SHP77 (cell line): ENCODE results near the gene C10orf67.
"Not testable (repeated sequence)": the region's sequence is repeated elsewhere in the genome, so short reads cannot be mapped to it uniquely, and the experiment has no call there.

ENCODE experiments used
- DNase-seq, 2 experiments: peaks; one replicate each; lab custom pipeline; 2025; lab: John Stamatoyannopoulos, UW

The C10orf67 gene

DNA sequence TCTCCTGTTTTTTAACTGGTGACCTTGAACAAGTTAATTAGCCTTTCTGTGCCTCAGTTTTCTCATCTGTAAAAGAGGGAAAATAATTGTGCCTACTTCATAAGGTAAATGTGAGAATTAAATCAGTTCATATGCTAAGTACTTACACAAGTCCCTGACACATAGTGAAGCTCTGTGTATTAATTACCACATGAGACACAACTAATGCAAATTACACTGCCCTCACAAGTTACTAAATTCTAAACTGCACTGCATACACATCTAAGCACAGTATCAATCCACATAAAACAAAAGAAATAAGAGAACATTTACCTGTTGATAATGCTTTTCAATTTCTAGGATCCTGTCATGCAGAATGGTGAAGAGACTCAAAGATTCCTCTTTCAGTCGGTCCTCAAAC, 22.5 kb downstream of the C10orf67 start:
- DNase-seq: no peak

DNA sequence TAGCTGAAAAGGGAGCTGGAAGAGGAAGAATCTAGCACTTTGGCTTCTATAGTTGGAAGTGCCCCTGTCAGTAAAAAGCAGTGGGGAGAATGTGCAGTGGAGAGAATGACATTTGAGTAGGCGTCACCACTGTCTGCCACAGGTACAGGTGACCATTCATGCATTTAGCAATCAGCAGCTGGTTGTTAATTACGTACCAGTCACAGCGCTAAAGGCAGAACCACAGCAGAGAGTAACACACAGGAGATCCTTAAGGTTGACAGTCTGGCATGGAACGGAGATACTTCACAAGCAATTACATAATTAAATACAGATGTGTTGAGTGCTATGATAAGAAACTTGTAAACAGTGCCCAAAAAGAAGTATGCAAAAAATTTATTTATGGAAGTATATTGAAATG, 24.8 kb downstream of the C10orf67 start:
- no peak for DNase-seq

DNA sequence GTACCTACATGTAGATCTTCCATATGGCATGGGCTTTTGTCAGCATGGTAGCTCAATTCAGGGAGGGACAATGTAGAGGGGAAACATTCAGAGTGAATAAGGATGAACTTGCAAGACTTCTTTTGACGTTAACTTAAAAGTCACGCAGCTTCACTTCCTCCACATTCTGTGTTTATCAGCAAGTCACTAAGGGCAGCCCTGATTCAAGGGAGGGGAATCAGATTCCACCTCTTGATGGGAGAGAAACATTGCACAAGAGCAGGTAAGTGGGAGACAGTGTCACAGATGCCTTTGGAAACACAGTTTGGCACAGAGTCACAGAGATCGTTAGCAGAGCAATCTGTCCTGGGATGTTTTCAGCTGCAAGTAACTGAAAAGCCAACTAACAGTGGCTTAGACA, 26.2 kb downstream of the C10orf67 start:
- DNase-seq: no peak

DNA sequence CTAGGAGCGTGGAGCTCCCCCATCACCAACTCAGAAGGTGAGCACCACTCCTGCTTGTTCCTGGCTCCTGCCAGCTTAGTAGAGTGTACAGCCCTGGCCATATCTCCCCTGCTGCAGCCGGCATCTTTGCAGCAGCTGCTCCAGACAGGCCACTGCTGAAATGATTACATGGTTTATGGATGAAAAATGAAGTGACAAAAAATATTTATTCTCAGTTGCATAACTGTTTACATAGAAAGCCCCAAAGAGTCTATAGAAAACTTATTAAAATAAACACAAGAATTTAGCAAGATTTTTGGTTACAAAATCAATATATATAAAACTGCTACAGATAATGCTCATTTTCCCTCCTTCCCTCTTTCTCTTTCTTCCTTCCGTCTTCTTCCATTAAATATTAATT, 27.2 kb downstream of the C10orf67 start:
- no peak for DNase-seq

DNA sequence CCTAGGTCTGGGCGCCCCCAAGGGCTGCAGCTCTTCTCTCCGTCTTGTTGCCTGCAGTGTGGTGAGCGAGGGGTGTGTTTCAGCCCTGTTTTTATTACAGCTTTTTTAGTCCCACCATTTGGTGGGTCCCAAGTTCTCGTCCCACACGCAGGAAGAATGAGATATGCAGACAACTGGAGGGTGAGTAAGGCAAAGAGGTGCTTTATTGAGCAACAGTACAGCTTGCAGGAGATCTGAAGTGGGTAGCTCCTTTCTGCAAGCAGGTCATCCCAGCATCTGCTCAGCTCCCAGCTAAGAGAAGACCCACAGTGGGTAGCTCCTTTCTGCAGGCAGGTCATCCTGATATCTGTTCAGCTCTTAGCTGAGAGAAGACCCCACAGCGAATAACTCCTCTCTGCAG, 28.2 kb downstream of the C10orf67 start:
- no peak for DNase-seq

DNA sequence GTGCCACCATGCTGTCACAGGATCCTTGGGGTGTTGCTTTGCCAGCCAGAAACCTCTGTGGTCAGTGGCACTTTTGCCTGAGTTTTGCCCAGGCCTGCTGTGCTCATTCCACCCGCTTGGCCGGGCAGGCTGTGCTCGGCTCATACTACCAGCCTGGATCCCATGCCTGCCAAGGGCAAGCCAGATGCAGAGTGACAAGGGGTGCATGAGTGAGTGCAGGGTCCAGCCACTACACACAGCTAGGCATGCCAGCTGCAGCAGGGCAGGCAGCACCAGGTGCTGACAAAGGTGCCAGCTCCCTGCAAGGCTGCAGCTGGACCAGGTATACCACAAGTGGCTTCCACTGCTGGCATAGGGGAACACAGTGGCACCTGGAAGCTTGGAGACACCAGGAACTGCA, 28.6 kb downstream of the C10orf67 start:
- no peak for DNase-seq

DNA sequence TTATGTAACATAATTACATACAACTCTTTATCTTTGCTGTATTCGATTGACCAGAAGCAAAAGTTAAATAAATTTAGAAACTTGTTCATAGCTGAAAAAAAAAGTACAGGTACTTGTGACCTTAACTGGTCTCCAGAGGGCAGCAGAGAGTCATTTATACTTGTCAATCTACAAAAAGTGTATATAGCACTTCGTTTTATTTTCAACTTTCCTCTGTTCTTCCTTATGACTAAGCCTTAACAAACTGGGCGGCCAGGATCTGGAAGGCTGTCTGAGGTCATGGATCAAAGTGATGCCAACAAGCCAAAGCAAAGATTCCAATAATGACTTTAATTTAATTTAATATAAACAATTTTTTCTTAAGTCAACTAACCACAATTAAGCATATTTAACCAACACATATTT, 29.8 kb downstream of the C10orf67 start:
- peak in 1 of 2 experiments; percentile 27 for DNase-seq

DNA sequence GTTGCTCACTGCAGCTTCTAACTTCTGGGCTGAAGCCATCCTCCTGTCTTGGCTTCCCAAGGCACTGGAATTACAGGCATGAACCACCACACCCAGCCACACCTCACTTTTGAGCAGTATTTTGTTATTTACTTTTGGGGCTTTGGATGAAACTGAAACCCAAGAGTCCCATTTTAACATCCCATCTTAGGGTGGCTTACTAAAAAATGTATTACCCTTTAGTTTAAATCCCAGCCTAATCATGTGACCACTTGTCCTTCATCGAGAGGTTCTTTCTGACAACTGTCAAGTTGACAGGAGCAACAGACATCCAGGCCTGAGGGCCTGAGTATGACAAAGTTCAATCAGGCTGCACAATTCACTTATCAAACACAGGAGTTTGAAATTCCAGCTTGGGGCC, 33.6 kb downstream of the C10orf67 start:
- no peak for DNase-seq

DNA sequence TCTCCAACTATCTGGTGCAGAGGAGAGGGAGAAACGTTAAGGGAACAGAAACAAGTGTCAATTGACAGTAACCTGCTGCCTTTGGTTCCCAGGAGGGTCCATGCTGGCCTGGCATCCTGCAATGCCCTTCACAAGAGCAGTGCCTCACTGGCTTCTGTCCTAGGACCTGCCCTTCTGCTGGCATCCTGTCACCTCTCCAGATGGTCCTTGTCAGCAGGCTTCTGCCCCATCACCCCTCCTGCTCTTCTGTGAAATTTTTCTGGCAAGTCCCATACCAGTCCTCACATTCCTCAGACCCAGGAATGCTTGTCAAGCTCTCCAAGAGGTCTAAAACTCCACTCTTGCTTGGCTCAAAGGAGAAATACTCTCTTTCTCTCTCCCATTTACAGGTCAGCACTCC, 34.2 kb downstream of the C10orf67 start:
- DNase-seq: no peak

DNA sequence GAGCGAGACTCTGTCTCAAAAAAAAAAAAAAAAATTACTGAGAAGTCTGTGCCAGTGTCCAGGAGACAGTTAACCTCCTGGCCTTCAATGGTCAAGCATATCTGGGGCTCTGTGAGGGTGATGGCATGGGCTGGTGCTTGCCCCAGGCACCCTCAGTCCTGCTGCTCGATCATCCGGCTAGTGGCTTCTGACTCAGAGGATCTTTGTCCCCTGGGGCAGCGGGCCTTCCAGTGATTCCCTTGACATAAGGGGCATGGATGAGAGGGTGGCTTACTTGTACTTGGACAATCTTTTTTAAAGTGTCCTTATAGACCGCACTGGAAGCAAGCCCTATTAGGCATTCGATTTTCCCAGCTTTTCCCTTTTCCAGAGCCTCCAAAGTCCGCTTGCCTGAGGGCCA, 44.6 kb downstream of the C10orf67 start:
- DNase-seq: not testable (repeated sequence)

DNA sequence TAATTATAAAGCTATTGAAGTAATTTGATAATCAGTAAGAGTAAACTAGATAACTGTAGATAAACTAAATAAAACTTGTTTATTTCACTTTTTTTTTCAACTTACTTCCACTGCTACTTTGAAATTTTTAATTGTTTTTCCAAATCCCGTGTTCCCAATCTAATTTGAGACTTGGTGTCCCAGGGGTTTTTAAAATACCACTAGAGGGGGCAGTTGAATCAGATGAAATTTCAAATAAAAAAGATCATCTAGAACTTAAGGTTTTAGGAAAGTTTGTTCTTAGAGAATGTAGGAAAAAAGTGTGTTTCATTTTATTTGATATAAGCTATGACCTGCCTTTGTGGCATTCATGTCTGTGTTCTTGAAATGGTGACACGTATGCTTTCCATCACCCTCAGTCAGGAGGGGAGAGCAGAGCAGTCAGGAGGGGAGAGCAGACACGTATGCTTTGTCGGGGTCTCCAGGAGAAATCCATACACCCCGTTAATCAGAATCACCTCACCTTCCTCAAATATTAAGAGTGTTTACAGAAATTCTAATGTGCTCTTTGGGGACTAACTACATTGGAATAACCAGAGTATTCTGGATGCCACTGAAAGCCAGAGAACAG, 49.9 kb downstream of the C10orf67 start:
- peak in 1 of 2 experiments; percentile 5 for DNase-seq

DNA sequence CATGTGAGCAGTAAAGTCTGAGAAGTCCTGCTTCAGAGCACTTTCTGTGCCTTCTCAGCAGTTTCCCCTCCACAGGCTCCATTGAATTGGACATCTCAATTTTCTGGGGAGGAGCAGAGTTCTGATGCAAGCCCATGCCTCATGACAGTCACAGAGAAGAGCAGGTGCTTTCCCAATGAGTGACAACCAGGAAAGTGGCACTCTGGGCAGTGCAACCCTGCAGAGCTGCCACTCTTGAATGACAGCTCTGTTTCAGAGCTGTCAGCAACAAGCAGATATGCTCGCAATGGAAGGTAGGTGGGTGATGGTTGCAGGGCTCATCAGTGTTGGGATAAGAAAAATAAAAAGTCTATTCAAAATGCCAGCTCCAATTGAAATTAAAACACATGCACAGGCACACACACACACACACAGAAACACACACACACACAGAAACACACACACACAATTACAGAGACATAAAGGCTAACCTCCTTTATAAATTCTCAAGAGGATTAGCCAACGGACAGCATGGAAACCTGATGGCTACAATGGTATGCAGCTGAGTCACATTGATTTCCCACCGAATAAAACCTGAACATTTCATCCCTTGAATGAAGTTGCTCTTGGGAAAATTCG, 50.5 kb downstream of the C10orf67 start:
- no peak for DNase-seq

DNA sequence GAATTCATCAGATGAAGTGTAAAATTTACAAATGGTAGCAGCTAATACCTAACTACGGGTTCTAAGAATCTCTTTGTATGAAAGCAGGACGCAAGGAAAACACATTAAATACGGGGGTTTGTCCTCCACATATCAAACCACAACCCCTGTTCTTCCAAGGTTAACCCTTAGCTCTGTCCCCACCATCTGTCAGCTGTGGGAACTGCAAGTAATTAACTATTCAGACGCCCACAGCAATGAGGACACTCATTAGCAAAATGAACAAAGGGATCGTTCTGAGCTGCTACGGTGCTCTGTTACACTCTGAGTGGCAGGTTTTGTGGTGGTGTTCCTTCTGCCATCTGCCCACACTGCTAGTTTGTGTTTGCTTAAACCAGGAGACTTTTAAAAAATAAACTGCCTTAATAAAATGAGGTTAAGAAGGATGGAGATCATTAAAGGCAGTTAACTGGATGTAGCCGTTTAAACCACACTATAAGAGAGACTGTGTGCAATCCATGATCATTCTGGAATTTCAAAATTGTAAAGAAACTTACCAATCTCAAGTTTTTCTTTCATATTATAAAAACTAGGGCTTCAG, 51.4 kb downstream of the C10orf67 start:
- DNase-seq: peak; percentile 43 to 57

DNA sequence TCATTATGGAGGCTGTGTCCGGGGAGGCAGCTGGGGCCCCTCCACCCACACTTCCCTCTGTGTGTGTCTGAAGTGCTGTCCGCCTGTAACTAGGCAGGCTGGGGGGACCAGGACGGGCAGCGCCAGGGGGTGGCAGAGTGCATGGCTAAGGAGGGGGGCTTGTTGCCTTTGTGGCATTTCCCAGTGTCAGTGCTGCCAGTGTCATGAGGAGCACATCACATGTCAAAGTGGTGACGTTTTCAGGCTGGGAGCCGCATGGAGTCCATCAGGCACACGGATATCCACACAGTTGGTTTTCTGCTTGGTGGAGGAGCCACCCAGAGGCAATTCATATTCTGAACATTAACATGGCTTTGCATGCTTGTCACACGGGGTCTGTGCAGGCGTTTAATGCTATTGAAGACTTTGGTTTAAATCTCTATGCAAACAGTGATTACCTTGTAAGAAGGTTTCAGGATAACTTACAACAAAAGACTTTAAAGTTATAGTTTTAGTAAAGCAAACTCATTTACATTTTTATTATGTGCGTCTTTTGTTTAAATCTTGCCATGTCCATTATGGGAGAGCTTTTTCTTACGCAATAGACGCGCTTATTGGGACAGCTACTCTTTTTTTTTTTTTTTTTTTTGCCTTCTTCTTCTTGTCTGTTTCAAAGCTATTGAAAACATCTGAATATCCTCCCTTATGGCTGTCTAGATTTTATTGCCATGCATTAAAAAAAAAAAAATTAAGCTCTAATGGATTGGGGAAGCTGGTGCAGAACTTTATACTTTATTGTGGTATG, 52.9 kb downstream of the C10orf67 start:
- peak in 1 of 2 experiments; percentile 48 for DNase-seq

DNA sequence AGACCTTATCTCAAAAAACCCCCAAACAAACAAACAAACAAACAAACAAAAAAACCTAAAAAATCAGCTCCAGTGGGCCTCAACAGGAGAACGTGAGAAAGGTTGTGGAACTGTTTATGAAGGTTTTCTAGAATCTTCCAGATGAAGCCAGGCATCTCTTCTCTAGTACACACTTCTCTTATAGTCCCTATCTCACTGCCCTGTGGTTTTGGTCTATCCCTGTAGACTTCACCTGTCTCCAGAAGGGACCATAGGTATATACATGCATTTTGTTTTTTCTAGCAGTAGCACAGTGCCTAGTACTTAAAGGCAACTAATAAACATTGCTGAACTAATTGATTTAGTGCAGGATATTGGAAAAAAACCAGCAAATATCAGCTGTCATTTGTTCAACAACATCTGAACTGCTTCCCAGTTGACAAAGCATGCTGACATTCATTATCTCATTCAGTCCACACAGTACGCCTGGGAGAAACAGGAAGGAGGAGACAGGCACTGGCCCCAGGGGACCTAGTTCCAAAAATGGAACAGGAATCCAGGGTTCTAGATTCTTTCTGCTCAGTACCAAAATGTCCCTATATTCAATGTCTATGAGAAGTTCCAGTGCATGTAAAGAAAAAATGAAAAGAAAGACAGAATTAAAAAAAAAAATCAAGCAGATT, 59.8 kb downstream of the C10orf67 start:
- no peak for DNase-seq

DNA sequence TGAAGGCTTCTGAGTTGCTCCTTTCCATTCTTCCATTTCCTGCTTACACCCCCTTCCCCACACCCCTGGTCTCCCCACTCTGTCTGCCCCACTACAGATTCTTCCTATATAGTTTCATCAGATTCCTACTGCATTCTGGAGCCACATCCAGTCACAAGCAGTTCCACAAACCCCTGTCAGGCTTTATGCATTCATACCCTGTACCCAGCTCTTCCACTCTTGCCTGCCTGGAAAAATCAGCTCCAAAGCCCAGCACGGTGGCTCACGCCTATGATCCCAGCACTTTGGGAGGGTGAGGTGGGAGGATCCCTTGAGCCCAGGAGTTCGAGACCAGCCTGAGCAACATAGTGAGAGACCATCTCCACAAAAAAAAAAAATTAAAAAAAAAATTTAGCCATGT, 60.4 kb downstream of the C10orf67 start:
- DNase-seq: no peak

DNA sequence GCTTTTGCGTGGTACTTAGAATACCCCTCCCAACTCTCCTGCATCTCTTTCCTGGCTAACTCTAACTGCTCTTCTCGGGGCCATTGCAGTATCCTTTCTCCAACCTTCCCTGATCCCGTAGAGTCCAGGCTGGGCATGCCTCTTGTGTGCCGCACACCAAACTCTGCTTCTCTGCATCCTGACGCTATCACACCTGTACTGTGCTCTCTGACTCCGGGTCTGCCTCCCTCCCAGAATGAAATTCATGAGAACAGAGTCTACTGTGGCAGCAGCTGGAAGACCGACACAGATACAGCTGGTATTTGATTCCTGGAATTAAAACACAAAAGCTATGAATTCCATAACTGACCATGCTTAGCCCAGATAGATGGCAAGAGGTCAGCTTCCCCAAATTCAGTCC, 60.9 kb downstream of the C10orf67 start:
- no peak for DNase-seq

DNA sequence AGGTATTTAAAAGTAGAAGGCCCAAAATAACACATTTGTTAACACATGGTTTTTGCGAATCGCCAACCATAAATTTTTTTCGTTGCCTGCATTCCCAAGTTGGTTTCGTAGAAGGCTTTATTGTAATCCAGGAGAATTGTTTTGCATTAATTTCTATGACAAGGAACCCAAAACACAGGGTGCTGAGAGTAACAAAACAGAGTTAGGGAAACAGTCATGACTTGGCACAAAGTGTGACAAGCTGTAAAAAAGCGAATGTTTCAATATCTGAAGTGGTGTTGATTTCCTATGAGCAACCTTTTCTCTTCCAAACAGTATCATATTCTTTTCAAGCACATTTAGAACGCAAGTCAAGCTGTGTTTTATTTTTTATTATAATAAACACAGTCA, 63.6 kb downstream of the C10orf67 start:
- no peak for DNase-seq

DNA sequence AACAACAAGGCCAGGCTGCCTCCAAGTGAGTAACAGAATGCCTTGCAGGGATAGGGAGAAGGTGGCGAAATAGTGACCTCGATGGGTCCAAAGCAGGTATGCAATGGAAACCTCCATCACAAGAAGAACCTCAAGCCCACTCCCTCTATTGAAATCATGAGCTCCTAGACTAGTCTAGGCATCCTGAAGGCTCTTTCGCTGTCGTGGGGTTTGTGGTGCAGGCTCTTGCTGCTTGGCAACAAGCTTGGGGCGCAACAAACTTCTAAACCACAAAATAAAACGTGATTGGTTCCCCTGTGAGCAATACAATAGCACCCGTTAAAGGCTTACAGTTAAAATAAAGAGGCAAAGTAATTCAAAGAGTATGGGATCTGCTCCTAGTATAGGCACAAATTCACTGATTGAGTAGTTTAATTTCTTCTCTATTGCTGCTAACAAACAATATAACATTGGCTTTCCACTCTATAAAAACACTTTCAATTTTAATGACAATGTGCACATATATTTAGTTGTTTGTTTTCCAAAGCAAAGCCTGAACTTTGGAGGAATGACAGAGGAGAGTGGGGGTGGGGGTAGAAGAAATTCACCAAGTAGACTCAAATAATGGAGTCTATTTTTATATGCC, 64.1 kb downstream of the C10orf67 start:
- DNase-seq: no peak

DNA sequence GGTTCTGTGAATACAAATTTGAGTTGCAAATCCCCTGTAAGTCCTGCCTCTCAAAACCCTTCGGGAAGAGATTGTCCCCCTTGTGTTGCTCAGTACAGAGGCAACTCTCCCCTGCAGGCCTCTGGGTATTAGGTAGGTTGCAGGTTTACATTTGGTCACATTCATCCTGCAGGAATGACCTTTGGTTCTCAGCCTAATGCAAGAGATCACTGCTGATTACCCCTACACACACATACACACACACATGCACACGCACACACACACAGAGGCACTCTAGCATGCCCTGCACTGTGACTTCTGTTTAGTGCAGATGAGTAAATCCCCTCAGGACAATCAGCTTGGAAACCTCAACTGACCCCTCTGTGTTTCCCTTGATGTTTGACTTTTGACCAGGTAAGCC, 69.2 kb downstream of the C10orf67 start:
- no peak for DNase-seq

DNA sequence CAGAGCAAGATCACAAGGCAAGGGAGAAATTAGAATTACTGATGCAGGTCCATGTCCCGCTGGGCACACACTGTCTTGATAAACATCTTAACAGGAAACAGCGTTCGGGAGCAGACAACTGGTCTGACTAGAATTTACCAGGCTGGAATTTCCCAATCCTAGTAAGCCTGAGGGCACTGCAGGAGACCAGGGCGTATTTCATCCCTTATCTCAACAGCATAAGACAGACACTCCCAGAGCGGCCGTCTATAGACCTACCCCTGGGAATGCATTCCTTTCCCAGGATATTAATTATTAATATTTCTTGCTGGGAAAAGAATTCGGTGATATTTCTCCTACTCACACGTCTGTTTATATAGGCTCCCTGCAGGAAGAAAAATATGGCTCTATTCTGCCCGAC, 70.4 kb downstream of the C10orf67 start:
- DNase-seq: not testable (repeated sequence)

DNA sequence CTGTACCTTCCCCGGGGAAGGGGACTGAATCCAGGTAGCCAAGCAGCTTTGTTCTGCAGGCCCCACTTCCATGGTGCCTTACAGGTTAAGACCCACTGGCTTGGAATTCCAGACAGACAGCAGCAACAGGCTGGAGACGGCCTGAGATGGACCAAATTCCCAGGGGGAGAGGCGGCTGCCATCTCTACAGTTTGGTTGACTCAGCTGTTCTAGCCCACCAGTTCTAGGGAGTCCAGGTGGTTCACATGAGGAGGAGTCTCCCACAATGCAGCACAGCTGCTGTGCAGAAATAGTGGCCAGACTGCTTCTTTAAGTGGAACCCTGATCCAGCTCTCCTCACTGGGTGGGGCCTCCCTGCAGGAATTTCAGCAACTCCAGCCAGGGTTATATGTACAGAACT, 74.1 kb downstream of the C10orf67 start:
- no peak for DNase-seq
